ENCODE measurements around the gene ASCL4.

GRCh38 chr12:107788281-107788680 lies 13.8 kb downstream of the ASCL4 start:
- TF ChIP-seq CTCF (IDR thresholded peaks at IDR 0.05) (no peak), POLR2AphosphoS5 (IDR thresholded peaks at IDR 0.05) (no peak), EP300 (IDR thresholded peaks at IDR 0.05) (no peak)
